ENCODE data around the gene PNLIPRP2.

PNLIPRP2 gene

DNA sequence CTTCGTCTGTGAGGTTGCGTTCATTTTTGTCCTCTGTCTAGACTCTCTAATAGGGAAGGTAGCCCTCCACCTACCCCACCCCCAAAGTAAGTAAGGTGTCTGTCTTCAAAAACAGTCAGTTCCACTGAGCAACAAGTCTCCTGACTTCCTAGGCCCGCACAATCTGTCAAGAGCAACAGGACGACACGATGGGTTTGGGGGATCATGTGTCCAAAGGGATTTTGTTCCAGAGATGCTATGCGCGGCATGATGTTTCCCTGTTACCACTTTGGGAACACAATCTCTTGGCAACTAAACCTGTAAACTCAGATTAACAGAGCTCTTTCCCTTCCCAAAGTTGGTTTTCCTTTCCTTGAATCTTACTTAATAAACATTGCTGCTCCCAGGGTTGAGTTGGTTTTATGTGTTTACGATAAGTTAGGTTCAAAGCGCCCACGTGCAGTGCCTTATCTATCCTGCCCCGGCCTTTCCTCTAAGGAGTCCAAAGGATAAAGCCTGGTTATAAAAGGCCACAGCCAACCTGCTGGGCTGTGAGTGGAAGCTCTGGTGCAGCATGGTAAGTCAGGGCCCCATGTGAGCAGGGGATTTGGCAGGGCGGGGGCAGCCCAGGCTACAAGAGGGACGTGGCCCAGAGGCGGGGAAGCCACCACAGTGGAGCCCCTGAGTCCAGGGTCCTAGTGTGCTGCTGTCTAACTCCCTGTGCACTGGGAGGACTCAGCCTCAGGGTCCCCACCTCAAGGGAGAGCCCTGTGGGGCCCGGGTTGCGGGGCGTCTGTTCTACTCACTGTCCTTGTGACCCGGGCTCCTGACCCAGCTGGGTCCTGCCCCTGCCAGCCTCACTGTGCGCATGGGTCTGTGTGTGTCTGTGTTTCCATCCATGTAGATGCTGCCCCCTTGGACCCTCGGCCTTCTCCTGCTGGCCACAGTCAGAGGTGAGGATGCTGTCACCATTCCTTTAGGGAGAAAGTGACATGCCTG lies at the start of gene PNLIPRP2:
Gene PNLIPRP2, plus strand, starts transcription at position 531 of the 978 bp plus-strand sequence.
- DNase-seq: no peak

- no peak for DNase-seq
Observed at GRCh38 chr10:116574797-116575196, 46.0 kb upstream of the PNLIPRP2 start.

GRCh38 chr10:116587878-116588591 lies 32.7 kb upstream of the PNLIPRP2 start:
- no peak for DNase-seq

DNA sequence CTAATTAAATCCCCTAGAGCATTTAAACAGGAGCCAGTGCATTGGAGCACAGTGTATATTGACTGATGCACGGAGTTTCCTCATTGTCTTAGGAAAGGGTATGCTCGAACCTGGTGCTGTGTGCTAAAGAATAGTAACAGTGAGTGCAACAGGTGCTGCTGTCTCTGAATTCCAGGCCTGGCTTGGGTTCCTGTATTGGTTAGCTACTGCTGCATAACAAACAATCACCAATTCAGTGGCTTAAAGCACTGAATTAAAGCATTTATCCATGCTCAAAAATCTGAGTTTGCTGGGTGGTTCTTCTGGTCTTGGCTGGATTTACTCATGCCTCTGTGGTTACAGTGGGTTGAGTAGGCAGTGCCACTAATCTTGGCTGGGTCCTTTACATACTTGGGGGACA lies 31.8 kb upstream of the PNLIPRP2 start:
- no peak for DNase-seq

GRCh38 chr10:116589926-116590325 lies 30.8 kb upstream of the PNLIPRP2 start:
- no peak for DNase-seq

DNA sequence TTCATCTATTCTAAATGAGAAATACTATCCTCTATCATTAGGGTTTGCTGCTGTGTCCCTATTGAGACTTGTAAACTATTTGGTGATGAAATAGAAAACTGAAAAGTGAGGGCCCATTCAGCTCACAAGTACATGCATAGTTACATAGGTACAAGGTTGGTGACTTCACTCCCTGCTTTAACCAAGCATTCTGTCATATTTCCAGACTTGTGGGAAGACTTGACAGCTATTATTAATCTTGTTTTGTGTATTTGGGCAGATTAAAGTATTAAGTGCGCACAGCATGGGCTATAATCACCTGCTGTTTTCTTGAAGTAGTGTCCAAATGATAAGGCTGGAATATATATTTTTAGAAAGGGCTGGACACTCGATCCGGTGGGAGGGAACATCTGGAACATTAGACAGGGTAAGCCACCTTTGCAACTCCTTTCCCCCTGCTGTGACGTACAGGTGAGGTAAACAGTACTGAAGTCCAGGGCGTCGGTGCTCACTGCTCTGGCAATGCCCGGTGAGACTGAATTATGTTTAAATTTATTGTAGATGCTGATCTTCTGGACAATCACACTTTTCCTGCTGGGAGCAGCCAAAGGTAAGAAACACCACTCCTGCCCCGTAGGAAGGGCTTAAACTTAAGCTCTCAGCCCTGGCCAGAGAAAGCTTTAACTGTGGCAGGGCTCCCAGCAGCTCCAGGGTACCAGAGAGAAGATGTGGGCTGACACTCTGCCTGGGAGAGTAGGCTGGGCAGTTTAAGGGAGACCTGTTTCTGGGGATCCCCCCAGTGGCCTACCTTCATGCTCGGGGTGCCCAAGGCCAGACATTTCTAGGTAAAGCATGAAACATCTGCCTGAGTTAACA lies 29.9 kb upstream of the PNLIPRP2 start, which contains the start of gene PNLIPRP1:
Gene PNLIPRP1, plus strand, starts transcription at position 370 of the 855 bp plus-strand sequence. Its CDS starts 171 bp downstream, at position 541.
- no peak for DNase-seq

- no peak for DNase-seq
Observed at GRCh38 chr10:116593139-116593740, 27.5 kb upstream of the PNLIPRP2 start.

DNA sequence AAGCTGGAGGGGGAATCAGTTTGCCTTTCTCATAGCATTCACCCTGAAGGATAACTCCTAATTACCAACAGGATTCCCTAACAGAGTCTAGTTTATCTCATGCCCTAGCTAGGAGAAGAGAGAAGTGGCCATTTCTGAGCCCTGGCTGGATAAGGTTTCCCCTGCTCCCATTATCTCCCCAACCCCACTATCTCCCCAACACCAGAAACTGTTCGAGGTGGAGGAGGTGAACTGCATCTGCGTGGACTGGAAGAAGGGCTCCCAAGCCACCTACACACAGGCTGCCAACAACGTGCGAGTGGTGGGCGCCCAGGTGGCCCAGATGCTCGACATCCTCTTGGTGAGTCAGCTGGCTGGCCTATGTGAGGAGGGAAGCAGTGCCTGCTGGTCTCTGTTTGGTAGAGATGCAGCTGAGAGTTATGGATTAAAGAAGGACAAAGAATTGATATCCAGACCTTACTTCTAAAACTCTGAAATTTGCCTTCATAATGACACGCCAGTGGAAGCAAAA lies 26.2 kb upstream of the PNLIPRP2 start:
- DNase-seq: no peak

DNA sequence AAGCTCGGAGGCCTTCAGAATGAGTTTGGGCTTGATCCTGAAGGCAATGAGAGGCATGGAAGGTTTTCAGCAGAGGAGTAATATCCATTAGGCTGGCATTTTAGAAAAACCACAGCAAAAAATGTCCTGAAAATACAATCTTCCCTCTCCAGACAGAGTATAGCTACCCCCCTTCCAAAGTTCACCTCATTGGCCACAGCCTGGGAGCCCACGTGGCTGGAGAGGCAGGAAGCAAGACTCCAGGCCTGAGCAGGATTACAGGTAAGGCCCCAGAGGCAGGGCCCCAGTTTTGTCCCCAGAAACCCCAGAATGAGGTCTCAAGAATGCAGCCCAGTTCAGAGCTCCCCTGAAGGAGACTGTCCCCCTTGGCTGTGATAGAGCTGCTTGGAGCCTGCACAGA lies 24.7 kb upstream of the PNLIPRP2 start:
- DNase-seq: no peak

DNA sequence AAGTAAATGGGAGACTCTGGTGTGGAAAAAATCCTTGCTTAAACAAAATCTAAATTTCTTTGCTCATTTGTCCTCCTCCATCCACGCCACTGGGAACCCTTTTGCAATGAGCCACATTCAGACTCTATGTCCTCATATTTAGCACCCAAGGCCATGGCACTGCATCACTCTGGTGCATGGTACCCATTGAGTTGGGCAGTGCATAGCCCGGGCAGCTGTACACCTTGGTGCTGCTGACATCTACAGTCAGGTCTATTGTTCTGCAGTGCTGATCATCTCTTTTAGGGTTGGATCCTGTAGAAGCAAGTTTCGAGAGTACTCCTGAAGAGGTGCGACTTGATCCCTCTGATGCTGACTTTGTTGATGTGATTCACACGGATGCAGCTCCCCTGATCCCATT lies 23.2 kb upstream of the PNLIPRP2 start:
- no peak for DNase-seq

- DNase-seq: no peak
Observed at GRCh38 chr10:116598329-116598728, 22.4 kb upstream of the PNLIPRP2 start.

- no peak for DNase-seq
Observed at GRCh38 chr10:116599991-116600390, 20.8 kb upstream of the PNLIPRP2 start.

DNA sequence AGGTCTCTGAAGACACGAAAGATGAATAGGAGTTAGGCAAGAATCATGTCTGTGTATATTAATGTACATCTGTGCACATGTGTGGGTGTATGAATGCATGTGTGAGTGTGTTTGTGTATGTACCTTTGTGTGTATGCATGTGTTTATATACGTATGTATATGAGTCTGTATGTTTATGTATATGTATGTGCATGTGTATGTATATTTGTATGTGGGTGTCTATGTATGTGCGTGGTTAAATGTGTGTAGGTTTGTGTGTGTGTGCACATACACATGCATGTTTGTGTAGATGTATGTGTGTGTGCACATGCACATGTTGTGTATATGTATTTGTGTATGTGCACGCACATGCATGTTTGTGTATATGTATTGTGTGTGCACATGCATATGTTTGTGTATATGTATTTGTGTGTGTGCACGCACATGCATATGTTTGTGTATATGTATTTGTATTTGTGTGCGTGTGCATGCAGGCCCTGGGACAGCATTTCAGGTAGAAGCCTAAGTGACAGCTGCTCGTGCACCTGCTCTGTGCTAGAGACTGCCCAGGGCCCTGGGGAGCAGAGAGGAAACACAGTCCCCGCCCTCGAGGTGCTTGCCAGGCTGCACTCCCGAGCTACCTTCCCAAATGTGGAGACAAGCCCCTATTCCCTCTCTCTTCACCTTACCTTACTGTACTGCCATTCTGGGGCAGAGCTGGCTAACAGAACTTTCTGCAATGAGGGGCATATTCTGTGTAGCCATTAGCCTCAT lies 17.9 kb upstream of the PNLIPRP2 start:
- no peak for DNase-seq

- DNase-seq: no peak
Observed at GRCh38 chr10:116606061-116606483, 14.7 kb upstream of the PNLIPRP2 start.

GRCh38 chr10:116607336-116607735 lies 13.4 kb upstream of the PNLIPRP2 start:
- DNase-seq: no peak

DNA sequence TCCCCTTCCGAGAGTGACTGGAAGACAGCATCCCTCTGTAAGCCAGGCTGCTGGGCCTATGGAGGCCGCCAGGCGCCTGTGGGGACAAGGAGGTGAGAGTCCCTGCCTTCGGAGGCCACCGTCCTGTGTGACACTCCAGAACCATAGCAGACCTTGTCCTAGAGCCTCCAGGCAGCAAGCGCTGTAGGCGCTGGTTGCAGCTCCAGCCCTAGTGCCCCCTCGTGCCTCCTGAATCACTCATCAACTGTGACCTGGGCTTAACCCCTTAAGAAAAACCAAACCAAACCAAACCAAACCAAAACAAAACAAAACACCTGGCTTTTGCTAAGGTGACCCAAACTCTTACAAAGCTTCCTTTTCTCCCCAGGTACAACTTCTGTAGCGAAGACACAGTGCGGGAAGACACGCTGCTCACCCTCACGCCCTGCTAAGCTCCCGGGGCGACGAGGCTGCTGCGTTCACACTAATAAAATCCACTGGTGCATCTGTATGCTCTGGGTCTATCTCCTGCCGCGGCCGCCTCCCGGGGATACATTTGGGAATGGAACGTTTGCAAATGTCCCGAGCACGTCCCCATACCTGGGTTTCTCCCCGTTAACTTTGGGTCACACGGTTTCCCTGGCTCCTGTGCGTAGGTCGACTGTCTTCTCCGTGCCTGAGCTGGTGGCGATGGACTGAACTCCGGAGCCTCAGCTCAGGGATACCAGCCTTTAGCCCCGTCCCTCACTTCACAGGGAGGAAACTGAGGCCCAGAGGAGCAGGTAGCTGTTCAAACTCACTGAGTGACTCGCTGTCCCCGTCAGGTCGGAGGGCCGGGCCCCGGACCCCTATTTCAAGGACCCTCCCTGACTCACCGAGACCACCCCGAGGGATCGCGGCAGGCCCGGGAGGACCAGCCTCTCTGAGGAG lies 11.8 kb upstream of the PNLIPRP2 start:
- DNase-seq: no peak

GRCh38 chr10:116610443-116611152 lies 10.2 kb upstream of the PNLIPRP2 start:
- no peak for DNase-seq

DNA sequence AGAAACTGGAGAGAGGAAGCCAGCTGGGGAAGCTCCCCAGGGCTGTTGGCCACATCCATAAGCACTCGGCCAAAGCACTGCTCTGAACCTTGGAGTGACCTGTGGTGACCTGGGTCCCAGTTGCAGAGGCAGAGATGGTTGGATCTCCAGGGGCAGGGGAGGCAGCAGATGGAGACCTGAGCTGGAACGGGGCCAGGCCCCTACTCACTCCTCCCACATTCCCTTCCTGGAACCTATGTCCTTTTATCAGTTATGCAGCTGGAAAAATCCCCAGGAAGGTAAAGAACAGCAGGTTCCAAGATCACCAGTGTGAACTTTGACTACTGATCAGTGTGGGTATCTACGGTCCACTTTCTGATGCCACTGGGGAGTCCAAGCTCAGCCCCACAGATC lies 9.6 kb upstream of the PNLIPRP2 start:
- DNase-seq: no peak

DNA sequence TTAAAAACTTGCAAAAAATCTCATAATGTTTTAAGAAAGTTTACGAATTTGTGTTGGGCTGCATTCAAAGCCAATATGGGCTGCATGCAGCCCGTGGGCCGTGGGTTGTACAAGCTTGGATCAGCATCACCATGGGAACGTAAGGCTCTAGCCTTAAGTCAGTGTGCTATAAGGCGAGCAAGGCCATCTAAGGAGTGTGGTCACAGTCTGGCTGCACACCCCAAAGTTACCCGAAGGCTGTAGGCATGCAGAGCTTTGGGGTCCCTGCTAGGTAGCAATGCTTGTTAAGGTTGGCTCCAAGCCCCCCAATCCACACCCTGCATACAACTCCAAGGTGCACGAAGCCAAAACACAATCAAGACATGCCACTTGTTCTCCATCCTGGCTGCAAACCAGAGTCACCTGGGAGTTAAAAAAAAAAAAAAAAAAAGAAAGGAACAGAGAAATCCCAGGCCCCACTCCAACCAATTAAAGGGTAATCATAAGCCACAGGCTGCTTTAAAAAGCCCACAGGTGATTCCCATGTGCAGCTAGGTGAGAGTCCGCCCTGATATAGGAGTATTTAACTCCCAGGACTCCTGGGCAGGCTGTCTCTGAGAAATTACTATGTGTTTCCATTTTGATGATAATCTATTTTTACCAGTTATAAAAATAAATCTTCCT lies 8.5 kb upstream of the PNLIPRP2 start:
- DNase-seq: no peak
